Ascending aorta (tissue), 2 donors: Measurements from ENCODE around the gene CFAP74. TPM values are rescaled to one million over a fixed set of nuclear protein-coding genes. Genes with fewer than 3 reads are reported as not detected.
"Not testable (repeated sequence)": the region's sequence is repeated elsewhere in the genome, so short reads cannot be mapped to it uniquely, and the experiment has no call there.

ENCODE experiments used
- DNase-seq, 2 donors: peaks; one replicate each; pipeline ENCODE4 v3.0.0-alpha.2; 2019; ENCODE audit warnings: low spot score in 2 of 2
- H3K27ac ChIP-seq, 2 donors: fragments of 200-600 bp; sonication (generic); one replicate each; pipeline ENCODE4 v1.5.1; 2016 to 2017; ENCODE audit warnings: mild to moderate bottlenecking in 1 of 2
- H3K27me3 ChIP-seq: fragments of 200-600 bp; sonication (generic); one replicate; pipeline ENCODE4 v1.5.1; 2017
- H3K36me3 ChIP-seq, 2 donors: fragments of 200-600 bp; sonication (generic); one replicate each; pipeline ENCODE4 v1.5.1; 2016
- H3K4me1 ChIP-seq, 2 donors: fragments of 200-600 bp; sonication (generic); one replicate each; pipeline ENCODE4 v1.5.1; 2016 to 2017; ENCODE audit warnings: mild to moderate bottlenecking in 1 of 2
- H3K4me3 ChIP-seq, 2 donors: fragments of 200-600 bp; sonication (generic); one replicate each; pipeline ENCODE4 v1.5.1; 2016 to 2017; ENCODE audit warnings: mild to moderate bottlenecking in 1 of 2
- H3K9me3 ChIP-seq, 2 donors: fragments of 200-600 bp; sonication (generic); one replicate each; pipeline ENCODE4 v1.5.1; 2016
- intact Hi-C: fragments of 100-400 bp; cut with DNase I; formaldehyde crosslinking; loops from one replicate; pipeline ENCODE4 v1.15.1; 2023
- total RNA-seq: library from RNA; depleted of rRNA; stranded (reverse); fragments of >200 nt; gene quantifications from one replicate; pipeline ENCODE4 v1.1.0, GENCODE V29; 2016
- TF ChIP-seq, protein P1 (sequence below), 3 experiments: fragments of 200-600 bp in 2 of 3; fragments of 450-650 bp in 1 of 3; sonication (generic) in 2 of 3; IDR thresholded peaks; one replicate each; pipeline ENCODE4 v1.5.1; 2016 to 2019; ENCODE audit warnings: antibody characterized with exemption in 3 of 3, mild to moderate bottlenecking in 1 of 3, moderate library complexity in 1 of 3

Gene CFAP74
- total RNA-seq, 1 donor from 2014 or later: not detected

DNA sequence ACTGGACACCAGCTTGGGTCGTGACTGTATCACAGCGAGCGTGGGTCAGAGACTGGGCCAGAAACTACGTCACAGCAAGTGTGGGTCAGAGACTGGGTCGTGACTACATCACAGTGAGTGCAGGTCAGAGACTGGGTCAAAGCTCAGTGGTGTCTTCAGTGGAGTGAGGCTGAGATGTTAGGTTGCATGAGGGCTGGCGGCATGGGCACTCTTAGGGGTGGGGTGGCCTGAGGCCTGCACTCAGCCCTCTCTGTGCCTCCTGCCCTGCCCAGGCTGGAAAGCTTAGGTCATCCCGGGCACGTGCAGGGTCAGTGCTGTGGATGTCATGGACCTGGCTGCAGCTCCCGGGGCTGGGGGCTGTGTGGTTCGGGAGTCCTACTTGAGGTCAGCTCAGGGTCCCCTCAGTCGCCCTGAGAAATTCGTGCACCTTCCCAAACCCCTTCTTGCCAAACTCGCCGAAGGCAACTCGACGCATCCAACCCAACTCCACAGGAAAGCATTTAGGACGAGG lies 19.0 kb downstream of the CFAP74 start:
- DNase-seq: no peak
- Histone ChIP-seq H3K27ac (no peak overlapping the region), H3K36me3 (no peaks in the 10 kb centered on the region), H3K4me1 (no peaks in the 10 kb centered on the region), H3K9me3 (no peaks in the 10 kb centered on the region), H3K27me3 (no peaks in the 10 kb centered on the region), H3K4me3 (no peak overlapping the region)
- TF ChIP-seq, protein P1, sequence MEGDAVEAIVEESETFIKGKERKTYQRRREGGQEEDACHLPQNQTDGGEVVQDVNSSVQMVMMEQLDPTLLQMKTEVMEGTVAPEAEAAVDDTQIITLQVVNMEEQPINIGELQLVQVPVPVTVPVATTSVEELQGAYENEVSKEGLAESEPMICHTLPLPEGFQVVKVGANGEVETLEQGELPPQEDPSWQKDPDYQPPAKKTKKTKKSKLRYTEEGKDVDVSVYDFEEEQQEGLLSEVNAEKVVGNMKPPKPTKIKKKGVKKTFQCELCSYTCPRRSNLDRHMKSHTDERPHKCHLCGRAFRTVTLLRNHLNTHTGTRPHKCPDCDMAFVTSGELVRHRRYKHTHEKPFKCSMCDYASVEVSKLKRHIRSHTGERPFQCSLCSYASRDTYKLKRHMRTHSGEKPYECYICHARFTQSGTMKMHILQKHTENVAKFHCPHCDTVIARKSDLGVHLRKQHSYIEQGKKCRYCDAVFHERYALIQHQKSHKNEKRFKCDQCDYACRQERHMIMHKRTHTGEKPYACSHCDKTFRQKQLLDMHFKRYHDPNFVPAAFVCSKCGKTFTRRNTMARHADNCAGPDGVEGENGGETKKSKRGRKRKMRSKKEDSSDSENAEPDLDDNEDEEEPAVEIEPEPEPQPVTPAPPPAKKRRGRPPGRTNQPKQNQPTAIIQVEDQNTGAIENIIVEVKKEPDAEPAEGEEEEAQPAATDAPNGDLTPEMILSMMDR (IDR thresholded peaks at IDR 0.05): no peak
- intact Hi-C loops: no loop called here

DNA sequence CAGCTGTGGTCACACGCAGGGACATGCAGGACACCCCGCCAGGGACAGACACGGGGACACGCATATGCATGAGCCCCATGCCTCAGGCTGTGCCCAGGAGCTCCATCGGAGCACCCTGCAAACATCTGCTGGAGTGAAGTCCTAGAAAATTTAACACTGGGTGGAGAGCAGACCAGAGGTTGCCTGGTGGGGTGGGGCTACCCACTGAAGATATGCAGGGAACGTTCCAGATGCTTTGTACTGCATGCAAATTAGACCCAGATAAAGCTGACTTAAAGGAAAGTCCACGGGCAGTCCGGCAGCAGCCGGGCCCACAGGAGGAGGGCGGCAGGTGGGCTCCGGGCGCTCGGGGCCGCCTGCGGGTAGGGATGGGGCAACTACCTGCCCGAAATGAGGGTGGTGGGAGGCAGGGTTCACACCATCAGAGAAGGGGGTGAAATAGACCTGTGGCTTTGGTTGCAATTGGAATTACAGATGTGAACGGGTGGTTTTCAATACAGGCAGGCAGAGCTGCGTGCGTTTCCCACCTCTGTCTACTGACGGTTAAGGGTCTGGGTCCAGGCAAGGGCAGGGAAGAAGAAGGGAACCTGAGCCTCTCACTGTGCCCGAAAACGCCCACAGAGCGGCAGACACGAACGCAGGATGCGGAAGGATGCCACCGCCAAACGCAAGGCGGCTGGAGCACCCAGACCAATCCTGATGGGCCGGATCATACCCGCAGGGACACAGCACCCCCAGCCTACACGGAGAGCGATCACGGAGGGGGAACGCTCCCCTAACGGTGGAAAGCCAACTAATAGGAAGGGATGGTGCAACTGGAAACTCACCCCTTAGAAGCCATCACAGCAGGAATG lies 21.0 kb downstream of the CFAP74 start:
- DNase-seq: no peak
- intact Hi-C loops: no loop called here
- H3K27ac ChIP-seq: no peak overlapping the region
- no peaks in the 10 kb centered on the region for H3K27me3 ChIP-seq
- no peaks in the 10 kb centered on the region for H3K4me1 ChIP-seq
- H3K4me3 ChIP-seq: no peak overlapping the region
- TF ChIP-seq, protein P1 (IDR thresholded peaks at IDR 0.05): no peak
- H3K9me3 ChIP-seq: no peaks in the 10 kb centered on the region
- no peaks in the 10 kb centered on the region for H3K36me3 ChIP-seq

DNA sequence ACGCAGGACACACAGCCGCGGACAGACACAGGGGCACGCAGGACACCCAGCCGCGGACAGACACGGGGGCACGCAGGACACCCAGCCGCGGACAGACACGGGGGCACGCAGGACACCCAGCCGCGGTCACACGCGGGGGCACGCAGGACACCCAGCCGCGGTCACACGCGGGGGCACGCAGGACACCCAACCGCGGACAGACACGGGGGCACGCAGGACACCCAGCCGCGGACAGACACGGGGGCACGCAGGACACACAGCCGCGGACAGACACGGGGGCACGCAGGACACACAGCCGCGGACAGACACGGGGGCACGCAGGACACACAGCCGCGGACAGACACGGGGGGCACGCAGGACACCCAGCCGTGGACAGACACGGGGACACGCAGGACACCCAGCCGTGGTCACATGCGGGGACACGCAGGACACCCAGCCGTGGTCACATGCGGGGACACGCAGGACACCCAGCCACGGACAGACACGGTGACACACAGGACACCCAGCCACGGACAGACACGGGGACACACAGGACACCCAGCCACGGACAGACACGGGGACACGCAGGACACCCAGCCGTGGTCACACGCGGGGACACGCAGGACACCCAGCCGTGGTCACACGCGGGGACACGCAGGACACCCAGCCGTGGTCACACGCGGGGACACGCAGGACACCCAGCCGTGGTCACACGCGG lies 21.8 kb downstream of the CFAP74 start:
- H3K36me3 ChIP-seq, H3K9me3 ChIP-seq, DNase-seq, H3K27ac ChIP-seq, intact Hi-C loops, H3K4me3 ChIP-seq, H3K27me3 ChIP-seq, H3K4me1 ChIP-seq: not testable (repeated sequence)

DNA sequence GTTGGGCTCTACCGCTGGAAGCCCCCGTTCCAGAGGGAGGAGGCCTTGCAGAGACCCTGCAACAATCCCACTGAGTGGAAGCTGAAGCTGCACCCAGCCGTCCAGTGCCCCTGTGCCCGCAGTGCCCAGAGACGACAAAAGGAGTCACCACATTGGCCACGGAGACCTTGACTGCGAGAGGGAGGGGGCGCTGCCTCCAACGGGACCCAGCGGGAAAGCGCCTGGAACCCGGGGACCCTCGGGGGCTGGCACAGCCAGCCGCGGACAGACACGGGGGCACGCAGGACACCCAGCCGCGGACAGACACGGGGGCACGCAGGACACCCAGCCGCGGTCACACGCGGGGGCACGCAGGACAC lies 22.5 kb downstream of the CFAP74 start:
- Histone ChIP-seq H3K27ac (no peak overlapping the region), H3K9me3 (no peaks in the 10 kb centered on the region), H3K4me1 (no peaks in the 10 kb centered on the region), H3K36me3 (no peaks in the 10 kb centered on the region), H3K4me3 (no peak overlapping the region), H3K27me3 (no peaks in the 10 kb centered on the region)
- intact Hi-C loops: no loop called here
- no peak for DNase-seq
- TF ChIP-seq, protein P1 (IDR thresholded peaks at IDR 0.05): no peak

DNA sequence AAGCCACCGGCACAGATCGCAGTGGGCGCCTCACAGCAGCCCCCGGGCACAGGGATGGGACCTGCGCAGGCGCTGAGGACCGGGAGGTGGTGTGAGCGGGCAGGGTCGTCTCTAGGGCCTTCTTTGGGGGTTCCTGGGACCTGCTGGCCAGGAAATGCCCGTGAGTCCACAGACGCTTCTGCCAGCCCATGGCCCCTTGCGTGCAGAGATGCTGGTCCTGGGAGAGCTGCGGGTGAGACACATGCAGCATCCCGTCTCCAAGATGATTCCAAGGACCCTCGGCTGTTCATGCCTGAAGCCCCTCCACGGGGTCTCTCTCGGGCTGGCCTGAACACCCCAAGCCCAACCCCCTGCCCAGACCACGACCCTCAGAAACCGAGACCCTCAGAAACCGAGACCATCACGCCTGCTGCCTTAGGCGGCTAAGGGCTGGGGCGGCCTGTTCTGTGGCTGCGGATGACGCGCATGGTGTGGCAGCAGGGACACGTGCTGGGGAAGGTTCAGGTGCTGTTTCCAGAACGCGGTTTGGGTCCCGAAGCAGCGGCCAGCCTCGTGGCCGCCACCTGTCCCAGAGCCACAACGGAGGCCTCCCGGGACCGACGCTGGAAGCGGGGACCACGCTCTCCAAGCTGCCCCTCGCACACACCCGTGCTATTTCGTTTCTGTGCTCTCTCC lies 23.0 kb downstream of the CFAP74 start:
- TF ChIP-seq, protein P1 (IDR thresholded peaks at IDR 0.05): no peak
- Histone ChIP-seq H3K36me3 (no peaks in the 10 kb centered on the region), H3K27ac (no peak overlapping the region), H3K4me1 (no peaks in the 10 kb centered on the region), H3K27me3 (no peaks in the 10 kb centered on the region), H3K9me3 (no peaks in the 10 kb centered on the region), H3K4me3 (no peak overlapping the region)
- DNase-seq: no peak
- intact Hi-C loops: no loop called here
